Measurements from ENCODE around the gene COX19.

COX19 gene

DNA sequence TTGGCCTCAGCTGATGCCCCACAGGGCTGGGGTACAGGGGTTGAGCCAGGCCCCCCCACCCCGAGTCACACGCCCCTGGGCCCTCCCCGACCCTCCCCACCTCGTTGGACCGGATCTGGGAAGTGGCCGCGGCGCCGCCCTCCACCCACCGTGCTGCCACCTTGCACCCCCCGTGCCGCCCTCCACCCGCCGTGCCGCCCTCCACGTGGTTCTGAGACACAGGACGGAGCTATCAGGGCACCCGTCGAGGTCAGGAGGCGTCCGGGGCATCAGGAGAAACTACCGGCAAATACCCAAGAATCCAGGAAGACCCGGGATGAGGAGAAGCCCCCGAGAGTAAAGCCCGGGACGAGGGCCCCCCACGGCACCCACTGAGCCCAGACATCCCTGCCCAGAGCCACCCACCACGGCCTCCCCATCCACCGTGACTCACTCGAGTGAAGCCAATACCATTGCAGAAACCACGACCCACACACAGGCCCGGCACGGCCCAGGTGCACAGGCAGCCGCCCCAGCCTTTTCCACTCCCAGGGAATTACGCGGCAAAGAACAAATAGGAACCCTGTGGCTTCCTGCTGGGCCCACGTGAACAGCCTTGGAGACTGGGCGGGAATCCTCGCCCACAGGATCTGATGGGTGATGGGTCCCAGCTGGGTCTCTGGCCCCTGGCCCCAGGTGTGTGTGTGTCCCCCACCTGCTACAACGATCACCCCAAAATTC lies 54.8 kb downstream of the COX19 start:
- Histone ChIP-seq H3K9me3 (ENCODE audit: low read length) (no peaks in the 10 kb centered on the region), H3K36me3 (ENCODE audit: insufficient read depth, low read length) (no peaks in the 10 kb centered on the region), H2AFZ (ENCODE audit: low read depth, low read length) (no peak overlapping the region), H3K4me3 (ENCODE audit: low read length) (no peak overlapping the region), H3K4me1 (ENCODE audit: insufficient read depth, low read length) (peaks cover 20% of the 10 kb centered on the region), H3K27me3 (ENCODE audit: insufficient read depth, low read length) (peaks cover 10% of the 10 kb centered on the region)

DNA sequence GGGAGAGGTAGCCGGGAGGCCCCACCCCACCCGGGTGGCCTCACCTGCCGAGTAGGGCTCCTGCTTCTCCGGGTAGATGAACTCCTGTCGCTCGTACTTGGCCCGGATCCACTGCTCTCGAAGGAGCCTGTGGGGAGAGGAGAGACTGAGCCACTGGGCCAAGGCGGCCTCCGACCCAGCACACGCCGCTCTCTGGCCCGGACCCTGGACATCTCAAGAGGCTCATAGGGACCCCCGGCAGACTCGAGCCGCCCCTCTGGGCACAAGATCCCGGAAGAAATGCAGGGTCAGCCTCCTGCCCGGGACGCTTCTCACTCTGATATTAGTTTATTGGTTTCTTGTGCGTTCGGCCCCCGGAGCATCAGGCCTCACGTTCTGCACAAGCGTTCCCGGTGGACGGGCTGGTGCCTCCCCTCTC lies 55.4 kb downstream of the COX19 start:
- Histone ChIP-seq H2AFZ (ENCODE audit: low read depth, low read length) (no peak overlapping the region), H3K9me3 (ENCODE audit: low read length) (no peaks in the 10 kb centered on the region), H3K4me3 (ENCODE audit: low read length) (no peak overlapping the region), H3K27me3 (ENCODE audit: insufficient read depth, low read length) (peaks cover 14% of the 10 kb centered on the region), H3K36me3 (ENCODE audit: insufficient read depth, low read length) (no peaks in the 10 kb centered on the region), H3K4me1 (ENCODE audit: insufficient read depth, low read length) (peaks cover 26% of the 10 kb centered on the region)

DNA sequence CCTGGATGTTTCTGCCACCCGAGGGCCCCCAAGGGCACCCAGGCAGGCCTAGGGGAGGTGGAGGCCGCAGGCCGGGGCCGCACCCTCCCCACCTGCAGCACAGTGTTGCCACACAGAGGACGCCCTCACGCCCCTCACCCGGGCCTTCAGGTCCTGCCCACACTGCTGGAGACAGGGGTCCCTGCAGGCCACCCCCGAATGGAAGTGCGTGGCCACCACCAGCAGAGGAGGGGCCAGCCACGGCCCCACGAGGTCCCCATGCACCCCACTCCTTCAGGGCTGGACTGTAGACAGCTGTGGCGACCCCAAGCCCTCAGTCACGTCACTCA lies 56.3 kb downstream of the COX19 start:
- Histone ChIP-seq H3K27me3 (ENCODE audit: insufficient read depth, low read length) (peaks cover 15% of the 10 kb centered on the region), H3K4me1 (ENCODE audit: insufficient read depth, low read length) (peaks cover 26% of the 10 kb centered on the region), H3K4me3 (ENCODE audit: low read length) (no peak overlapping the region), H3K9me3 (ENCODE audit: low read length) (no peaks in the 10 kb centered on the region), H3K36me3 (ENCODE audit: insufficient read depth, low read length) (no peaks in the 10 kb centered on the region), H2AFZ (ENCODE audit: low read depth, low read length) (no peak overlapping the region)

- Histone ChIP-seq H3K9me3 (ENCODE audit: low read length) (no peaks in the 10 kb centered on the region), H3K4me3 (ENCODE audit: low read length) (no peak overlapping the region), H2AFZ (ENCODE audit: low read depth, low read length) (no peak overlapping the region), H3K4me1 (ENCODE audit: insufficient read depth, low read length) (peaks cover 26% of the 10 kb centered on the region), H3K36me3 (ENCODE audit: insufficient read depth, low read length) (no peaks in the 10 kb centered on the region), H3K27me3 (ENCODE audit: insufficient read depth, low read length) (peaks cover 14% of the 10 kb centered on the region)
Observed at GRCh38 chr7:918441-919113, 56.8 kb downstream of the COX19 start.

GRCh38 chr7:918118-918425 lies 57.3 kb downstream of the COX19 start:
- Histone ChIP-seq H3K36me3 (ENCODE audit: insufficient read depth, low read length) (no peaks in the 10 kb centered on the region), H3K4me1 (ENCODE audit: insufficient read depth, low read length) (peaks cover 23% of the 10 kb centered on the region), H3K9me3 (ENCODE audit: low read length) (no peaks in the 10 kb centered on the region), H3K27me3 (ENCODE audit: insufficient read depth, low read length) (peaks cover 8% of the 10 kb centered on the region), H3K4me3 (ENCODE audit: low read length) (no peak overlapping the region), H2AFZ (ENCODE audit: low read depth, low read length) (no peak overlapping the region)

DNA sequence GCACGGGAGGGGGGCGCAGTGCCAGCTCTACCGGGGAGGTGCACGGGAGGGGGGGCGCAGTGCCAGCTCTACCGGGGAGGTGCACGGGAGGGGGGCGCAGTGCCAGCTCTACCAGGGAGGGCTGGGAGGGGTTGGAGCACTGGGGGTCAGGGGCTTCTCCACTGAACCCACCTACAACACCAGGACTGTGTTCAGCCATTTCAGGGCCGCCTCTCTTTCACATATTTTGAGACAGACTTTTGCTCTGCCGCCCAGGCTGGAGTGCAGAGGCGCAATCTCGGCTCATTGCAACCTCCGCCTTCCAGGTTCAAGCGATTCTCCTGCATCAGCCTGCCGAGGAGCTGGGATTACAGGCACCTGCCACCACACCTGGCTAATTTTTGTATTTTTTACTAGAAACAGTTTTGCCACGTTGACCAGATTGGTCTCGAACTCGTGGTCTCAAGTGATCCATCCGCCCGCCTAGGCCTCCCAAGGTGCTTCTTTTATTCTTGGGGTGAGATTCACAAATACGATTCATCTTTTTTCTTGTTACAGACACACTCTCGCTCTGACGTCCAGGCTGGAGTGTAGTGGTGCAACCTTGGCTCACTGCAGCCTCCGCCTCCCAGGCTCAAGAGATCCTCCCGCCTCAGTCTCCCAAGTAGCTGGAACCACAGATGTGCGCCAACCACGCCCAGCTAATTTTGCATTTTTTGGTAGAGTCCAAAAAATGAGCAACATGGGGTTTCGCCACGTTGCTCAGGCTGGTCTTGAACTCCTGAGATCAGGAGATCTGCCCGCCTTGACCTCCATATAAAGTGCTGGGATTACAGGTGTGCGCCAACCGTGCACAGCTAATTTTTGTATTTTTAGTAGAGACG lies 57.9 kb downstream of the COX19 start:
- Histone ChIP-seq H3K4me1 (ENCODE audit: insufficient read depth, low read length) (peaks cover 20% of the 10 kb centered on the region), H3K27me3 (ENCODE audit: insufficient read depth, low read length) (peaks cover 8% of the 10 kb centered on the region), H3K36me3 (ENCODE audit: insufficient read depth, low read length) (no peaks in the 10 kb centered on the region), H3K4me3 (ENCODE audit: low read length) (no peak overlapping the region), H2AFZ (ENCODE audit: low read depth, low read length) (no peak overlapping the region), H3K9me3 (ENCODE audit: low read length) (no peaks in the 10 kb centered on the region)

DNA sequence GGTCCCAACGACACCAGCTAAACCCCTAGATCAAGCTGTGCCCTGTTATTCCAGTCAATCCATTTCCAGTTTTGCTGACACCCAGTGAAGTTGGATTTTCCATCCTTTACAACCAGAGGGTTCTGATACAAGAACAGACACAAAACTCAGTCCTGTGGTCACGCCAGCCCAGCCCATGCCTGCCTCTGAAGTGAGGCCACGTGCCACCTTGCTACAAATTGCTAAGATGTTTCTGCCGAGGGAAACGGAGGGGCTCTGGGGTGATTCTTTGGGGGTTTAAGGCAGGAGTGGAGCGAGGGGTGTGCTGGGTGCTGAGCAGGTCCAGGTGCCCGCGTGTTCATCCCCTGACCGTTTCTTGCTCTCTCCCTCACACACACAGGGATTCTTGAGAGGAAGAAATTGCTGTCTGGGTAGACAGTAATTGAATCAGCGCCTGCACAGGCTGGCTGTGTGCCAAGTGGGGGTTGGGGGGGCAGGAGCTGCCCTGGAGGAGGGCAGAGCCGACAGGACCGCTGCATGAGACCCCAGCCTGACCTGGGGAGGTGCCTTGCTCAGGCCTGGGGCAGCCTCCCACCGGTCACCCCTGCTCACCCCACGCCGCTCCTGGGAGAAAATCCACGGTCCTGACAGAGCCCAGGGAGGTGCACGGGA lies 58.9 kb downstream of the COX19 start:
- no peak overlapping the region for H2AFZ ChIP-seq (ENCODE audit: low read depth, low read length)
- no peaks in the 10 kb centered on the region for H3K9me3 ChIP-seq (ENCODE audit: low read length)
- H3K4me3 ChIP-seq (ENCODE audit: low read length) = no peak overlapping the region
- H3K27me3 ChIP-seq (ENCODE audit: insufficient read depth, low read length) = peaks cover 5% of the 10 kb centered on the region
- H3K36me3 ChIP-seq (ENCODE audit: insufficient read depth, low read length) = no peaks in the 10 kb centered on the region
- peaks cover 18% of the 10 kb centered on the region for H3K4me1 ChIP-seq (ENCODE audit: insufficient read depth, low read length)
